GM19328 (cell line): Measurements from ENCODE around the gene FOSL2.

Experiments
- ATAC-seq: cut with Tn5 transposase; IDR thresholded peaks from one replicate; pipeline ENCODE4 v1.9.1; 2021; ENCODE audit warnings: mild to moderate bottlenecking, moderate library complexity; ENCODE audit not compliant: unreplicated experiment

FOSL2 gene

GRCh38 chr2:28392297-28393113, at the start of gene FOSL2:
FOSL2 (plus strand) TSS chr2:28392858; CDS start chr2:28393721, 863 bp downstream.
- peak; percentile 71 for ATAC-seq

- ATAC-seq: no peak
These were observed 49.3 kb upstream of the FOSL2 start for GRCh38 chr2:28343184-28343942.

DNA sequence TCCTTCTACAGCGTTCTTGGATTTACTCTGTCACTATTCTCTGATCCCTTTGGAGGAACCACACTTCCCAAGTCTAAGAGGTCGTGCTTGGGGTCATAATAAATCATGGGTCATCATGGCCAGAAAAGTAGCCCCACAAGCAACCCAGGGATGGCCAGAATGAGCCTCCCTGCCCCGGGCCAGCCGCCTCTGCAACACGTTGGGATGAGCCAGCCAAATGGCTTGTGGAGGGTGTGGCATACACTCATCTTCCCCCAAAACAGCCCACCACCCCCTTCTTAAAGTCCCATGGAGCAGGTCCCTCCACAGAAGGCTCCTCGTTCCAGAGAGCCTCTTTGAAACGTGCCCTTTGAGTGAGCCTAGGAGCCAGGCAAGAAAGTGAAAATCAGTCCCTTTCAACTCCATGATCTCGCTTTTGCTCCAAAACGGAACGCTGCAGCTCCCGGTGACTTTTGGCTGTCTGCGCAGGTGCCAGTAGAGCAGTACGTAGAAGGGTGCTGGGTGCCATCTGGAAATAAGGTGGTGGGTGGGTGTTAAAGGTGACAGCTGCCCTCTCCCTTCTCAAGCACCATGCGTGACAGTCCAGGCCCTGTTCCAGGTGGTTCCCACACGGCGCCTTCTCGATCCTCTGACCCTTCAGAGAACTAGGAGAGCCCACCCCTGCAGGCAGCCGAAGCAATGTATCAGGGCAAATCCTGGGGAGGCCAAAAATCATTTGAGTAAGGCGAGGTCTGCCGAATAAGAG, 48.5 kb upstream of the FOSL2 start:
- ATAC-seq: no peak

- ATAC-seq: no peak
These were observed 47.8 kb upstream of the FOSL2 start for GRCh38 chr2:28344756-28345373.

DNA sequence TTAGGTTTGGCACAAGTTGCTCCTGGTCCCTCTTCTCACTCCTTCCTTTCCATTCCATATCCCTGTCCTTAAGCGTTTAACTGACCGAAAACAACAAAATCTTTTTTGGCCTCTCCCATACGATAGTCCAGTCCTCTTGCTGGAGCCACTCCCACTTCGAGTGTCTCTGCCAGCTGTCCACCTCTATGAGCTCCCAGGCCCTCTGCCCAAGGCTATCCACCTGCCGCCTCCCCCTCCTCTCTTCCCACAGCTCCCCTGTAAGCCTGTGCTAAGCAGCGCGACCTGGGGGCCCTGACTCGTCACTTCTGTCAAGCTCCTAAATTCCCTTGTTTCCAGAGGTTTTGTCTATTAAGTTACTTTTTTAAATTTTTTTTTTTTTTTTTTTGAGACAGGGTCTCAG, 47.0 kb upstream of the FOSL2 start:
- ATAC-seq: no peak

DNA sequence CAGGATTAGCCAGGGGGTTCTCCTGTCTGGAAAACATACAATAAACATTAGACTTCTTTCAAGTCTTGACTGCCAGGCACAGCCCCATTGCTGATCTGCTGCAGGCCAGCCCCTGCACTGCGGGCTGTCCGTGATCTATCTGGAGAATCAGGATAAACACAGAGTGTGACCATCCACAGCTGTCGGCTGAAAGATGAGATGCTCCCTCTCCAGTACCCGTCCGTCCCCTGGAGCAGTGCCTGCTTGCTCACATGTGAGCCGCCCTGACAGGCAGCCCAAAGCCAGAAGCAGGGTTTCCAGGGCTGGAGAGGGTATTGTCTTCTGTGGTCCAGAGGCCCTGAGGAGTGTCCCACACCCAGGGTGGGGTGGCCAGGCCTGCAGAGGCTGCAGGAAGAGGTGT, 46.1 kb upstream of the FOSL2 start:
- no peak for ATAC-seq

GRCh38 chr2:28347193-28347592, 45.5 kb upstream of the FOSL2 start:
- no peak for ATAC-seq

DNA sequence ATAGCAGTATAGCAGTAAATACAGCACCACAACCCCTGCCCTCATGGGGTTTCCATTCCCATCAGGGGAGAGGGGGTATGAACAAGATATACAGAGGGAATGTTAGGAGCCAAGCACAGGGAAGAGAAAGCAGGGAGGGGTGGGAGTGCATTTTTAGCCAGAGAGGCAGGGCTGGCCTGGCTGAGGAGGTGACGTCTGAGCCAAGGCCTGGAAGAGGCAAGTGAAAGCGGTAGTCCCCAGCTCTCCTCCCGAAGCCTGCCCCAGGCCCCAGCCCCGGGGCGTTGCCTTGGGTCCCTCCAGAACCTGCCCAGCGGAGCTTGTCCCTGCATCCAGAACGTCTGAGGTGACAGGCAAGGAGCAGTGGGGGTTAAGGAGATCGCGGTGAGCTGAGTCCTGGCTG, 45.1 kb upstream of the FOSL2 start:
- no peak for ATAC-seq

GRCh38 chr2:28348149-28348567, 44.5 kb upstream of the FOSL2 start:
- no peak for ATAC-seq

DNA sequence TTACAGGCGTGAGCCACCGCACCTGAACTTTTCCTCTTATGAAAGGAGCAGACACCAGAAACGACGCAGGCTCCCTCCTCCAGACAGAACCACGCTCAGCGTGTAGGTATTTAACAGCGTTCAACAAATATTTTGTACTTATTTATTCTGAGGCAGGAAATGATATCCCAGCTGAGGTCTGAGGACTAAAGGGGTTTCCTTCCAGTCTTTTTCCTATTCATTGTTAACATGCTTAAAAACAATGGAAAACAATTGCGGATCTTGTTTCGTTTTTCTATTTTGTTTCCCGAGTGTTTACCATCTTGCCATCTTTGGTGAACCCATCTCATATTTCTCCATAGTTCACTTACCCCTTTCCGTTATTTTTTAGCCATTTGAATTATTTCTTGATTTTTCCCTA, 43.7 kb upstream of the FOSL2 start:
- no peak for ATAC-seq

DNA sequence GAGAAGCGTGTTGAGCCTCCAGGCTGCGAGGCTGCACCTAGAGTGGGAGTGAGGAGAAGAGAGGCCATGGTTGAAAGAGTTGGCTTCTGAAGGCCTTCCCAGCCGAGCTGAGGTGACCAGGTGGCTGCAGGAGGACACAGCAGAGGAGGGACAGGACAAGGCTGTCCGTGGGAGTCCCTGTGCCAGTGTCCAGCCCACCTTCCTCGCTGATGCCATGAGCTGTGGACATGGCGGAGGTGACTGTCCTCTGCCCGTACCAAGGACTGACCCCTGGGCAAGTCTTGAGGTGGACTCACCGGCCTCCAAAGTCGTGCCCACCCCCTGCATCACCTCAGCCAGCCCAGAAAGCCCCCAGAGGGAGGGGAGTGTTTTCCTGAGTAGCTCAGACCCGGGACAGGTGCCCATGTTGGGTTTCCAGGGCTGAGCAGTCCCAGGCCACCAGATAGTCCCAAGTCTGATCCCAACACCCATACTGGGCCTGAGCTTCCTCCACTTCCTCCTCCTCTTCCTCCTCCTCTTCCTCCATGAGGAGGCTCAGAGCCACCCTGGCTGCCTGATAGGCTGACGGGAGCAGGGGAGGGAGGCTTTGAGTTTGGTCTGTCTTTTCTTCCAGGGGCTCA, 43.0 kb upstream of the FOSL2 start:
- ATAC-seq: no peak

GRCh38 chr2:28350196-28350595, 42.5 kb upstream of the FOSL2 start:
- ATAC-seq: no peak

GRCh38 chr2:28350791-28351285, 41.8 kb upstream of the FOSL2 start:
- ATAC-seq: no peak

GRCh38 chr2:28351621-28352020, 41.0 kb upstream of the FOSL2 start:
- ATAC-seq: no peak

DNA sequence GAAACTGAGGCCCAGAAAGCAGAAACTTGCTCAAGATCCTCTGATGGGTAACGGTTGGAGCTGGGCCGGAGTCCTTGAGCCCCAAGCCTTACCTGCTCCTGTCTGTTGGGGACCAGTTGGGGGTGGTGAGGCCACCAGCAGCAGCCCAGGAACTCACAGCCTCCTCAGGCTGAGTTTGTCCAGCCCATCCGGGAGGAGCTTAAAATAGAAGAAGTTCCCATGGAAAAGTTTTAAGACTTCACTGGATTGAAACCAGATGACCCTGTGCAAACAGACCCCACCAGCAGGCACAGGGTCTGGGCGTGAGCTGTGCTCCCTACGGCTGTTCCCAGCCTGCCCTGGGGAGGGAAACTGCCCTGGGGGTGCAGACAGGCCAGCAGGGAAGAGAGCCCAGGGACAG, 40.6 kb upstream of the FOSL2 start:
- no peak for ATAC-seq

DNA sequence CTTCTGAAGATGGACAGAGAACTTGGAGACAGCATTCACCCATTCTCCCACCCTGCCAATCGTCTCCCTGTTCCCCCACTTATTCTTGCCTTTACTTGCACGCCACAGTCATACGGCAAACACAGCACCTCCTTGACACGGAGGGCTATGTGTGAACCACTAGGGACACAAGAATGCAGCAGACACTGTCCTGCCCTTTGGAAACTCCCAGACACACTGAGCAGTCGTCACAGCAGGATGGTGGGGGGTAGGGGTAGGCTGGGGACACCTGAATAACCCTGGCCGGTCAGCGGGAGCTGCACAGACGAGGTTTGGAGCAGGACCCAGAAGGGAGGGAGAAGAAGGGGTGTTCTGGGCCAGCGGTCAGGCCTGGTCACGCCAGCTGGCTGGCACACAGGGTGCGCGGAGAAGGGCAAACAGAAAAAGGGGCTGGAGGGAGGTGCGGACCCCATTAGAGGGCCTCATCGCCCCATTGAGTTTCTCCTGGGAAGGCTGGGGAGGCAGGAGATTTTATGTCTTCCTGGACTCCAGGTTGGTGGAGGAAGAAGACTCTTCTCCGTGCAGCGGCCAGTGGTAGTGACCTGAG, 40.0 kb upstream of the FOSL2 start:
- no peak for ATAC-seq

- ATAC-seq: no peak
These were observed 37.6 kb upstream of the FOSL2 start for GRCh38 chr2:28354920-28355520.

GRCh38 chr2:28355521-28356094, 37.0 kb upstream of the FOSL2 start:
- ATAC-seq: no peak
